ENCODE measurements around the gene ZNF438.

ZNF438 gene

GRCh38 chr10:30883751-30884150, 147.9 kb downstream of the ZNF438 start:
- no peak for TF ChIP-seq EP300 (IDR thresholded peaks at IDR 0.05; ENCODE audit: borderline replicate concordance)
- no peak for TF ChIP-seq RAD21 (IDR thresholded peaks at IDR 0.05; ENCODE audit: low read depth)
- TF ChIP-seq TEAD4 (IDR thresholded peaks at IDR 0.05): no peak
- TF ChIP-seq USF1 (IDR thresholded peaks at IDR 0.05): no peak
- no peak for TF ChIP-seq CREB1 (IDR thresholded peaks at IDR 0.05; ENCODE audit: low read depth)
- no peak for TF ChIP-seq NFIC (IDR thresholded peaks at IDR 0.05)
- no peak for TF ChIP-seq REST (IDR thresholded peaks at IDR 0.05; ENCODE audit: low read depth)
- no peak for TF ChIP-seq FOXM1 (IDR thresholded peaks at IDR 0.05; ENCODE audit: borderline replicate concordance, low read depth)
- no peak for TF ChIP-seq EGR1 (IDR thresholded peaks at IDR 0.05)
- TF ChIP-seq TAF1 (IDR thresholded peaks at IDR 0.05; ENCODE audit: low read depth): no peak
- no peak for TF ChIP-seq YY1 (IDR thresholded peaks at IDR 0.05; ENCODE audit: low read depth)

- no peak for TF ChIP-seq CEBPB (IDR thresholded peaks at IDR 0.05)
- no peak for TF ChIP-seq RAD21 (IDR thresholded peaks at IDR 0.05; ENCODE audit: low read depth)
- TF ChIP-seq REST (IDR thresholded peaks at IDR 0.05; ENCODE audit: low read depth): no peak
- no peak for TF ChIP-seq YY1 (IDR thresholded peaks at IDR 0.05; ENCODE audit: low read depth)
- TF ChIP-seq EGR1 (IDR thresholded peaks at IDR 0.05): no peak
- TF ChIP-seq TAF1 (IDR thresholded peaks at IDR 0.05; ENCODE audit: low read depth): no peak
- no peak for TF ChIP-seq MAX (IDR thresholded peaks at IDR 0.05)
- no peak for TF ChIP-seq CREB1 (IDR thresholded peaks at IDR 0.05; ENCODE audit: low read depth)
- no peak for TF ChIP-seq TCF12 (IDR thresholded peaks at IDR 0.05; ENCODE audit: low read depth)
- TF ChIP-seq NFIC (IDR thresholded peaks at IDR 0.05): no peak
- no peak for TF ChIP-seq USF1 (IDR thresholded peaks at IDR 0.05)
- TF ChIP-seq EP300 (IDR thresholded peaks at IDR 0.05; ENCODE audit: borderline replicate concordance): no peak
- no peak for TF ChIP-seq TEAD4 (IDR thresholded peaks at IDR 0.05)
- TF ChIP-seq ZBTB7A (IDR thresholded peaks at IDR 0.05; ENCODE audit: low read depth): no peak
- no peak for TF ChIP-seq FOXM1 (IDR thresholded peaks at IDR 0.05; ENCODE audit: borderline replicate concordance, low read depth)
Measured at GRCh38 chr10:30883116-30883515, 148.5 kb downstream of the ZNF438 start.

- TF ChIP-seq CEBPB (IDR thresholded peaks at IDR 0.05) (no peak), EP300 (IDR thresholded peaks at IDR 0.05; ENCODE audit: borderline replicate concordance) (no peak), MAX (IDR thresholded peaks at IDR 0.05) (no peak), CREB1 (IDR thresholded peaks at IDR 0.05; ENCODE audit: low read depth) (no peak), EGR1 (IDR thresholded peaks at IDR 0.05) (no peak), RAD21 (IDR thresholded peaks at IDR 0.05; ENCODE audit: low read depth) (no peak), TAF1 (IDR thresholded peaks at IDR 0.05; ENCODE audit: low read depth) (no peak), YY1 (IDR thresholded peaks at IDR 0.05; ENCODE audit: low read depth) (no peak), ZBTB7A (IDR thresholded peaks at IDR 0.05; ENCODE audit: low read depth) (no peak), REST (IDR thresholded peaks at IDR 0.05; ENCODE audit: low read depth) (no peak), TEAD4 (IDR thresholded peaks at IDR 0.05) (no peak)
Measured at GRCh38 chr10:30882281-30882680, 149.4 kb downstream of the ZNF438 start.

DNA sequence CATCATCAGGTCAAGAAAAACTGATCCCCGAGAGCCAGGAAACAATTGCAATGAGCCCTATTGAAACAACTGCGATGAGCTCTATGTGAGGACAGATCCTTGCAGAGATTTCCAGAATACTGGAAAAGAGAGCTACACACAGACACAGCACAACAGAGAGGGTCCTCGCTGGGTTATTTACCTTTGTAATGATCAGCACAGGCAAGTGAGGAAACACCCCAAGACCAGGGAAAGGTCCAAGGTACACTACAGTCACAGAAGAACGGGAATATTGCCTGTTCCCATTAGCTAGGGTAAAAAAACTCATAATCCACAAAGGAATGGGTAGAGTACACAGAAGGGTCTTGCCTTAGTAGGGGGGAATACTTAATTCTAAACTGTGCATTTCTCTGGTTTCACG, 152.7 kb downstream of the ZNF438 start:
- TF ChIP-seq MAX (IDR thresholded peaks at IDR 0.05): no peak

DNA sequence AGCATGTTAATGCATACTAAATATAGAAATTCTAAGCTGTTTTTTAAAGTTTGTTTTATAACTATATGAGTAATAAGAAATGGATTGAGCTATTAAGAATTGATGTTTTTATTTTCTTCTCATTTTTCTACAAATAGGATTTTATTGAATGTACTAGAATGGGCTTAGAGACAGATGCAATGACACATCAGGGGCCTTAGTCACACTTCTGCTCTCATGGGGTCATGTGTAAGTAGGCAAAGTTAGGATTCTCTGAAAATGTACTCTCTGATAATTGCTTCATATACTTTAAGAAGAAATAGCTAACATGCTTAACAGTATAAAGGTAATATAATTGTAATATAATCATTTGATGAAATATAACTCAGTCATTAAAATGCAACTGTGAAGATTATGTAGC, 154.6 kb downstream of the ZNF438 start:
- no peak for TF ChIP-seq CEBPB (IDR thresholded peaks at IDR 0.05)
- no peak for TF ChIP-seq NFIC (IDR thresholded peaks at IDR 0.05)
- TF ChIP-seq TCF12 (IDR thresholded peaks at IDR 0.05; ENCODE audit: low read depth): no peak
- TF ChIP-seq CREB1 (IDR thresholded peaks at IDR 0.05; ENCODE audit: low read depth): no peak
- no peak for TF ChIP-seq MAX (IDR thresholded peaks at IDR 0.05)
- no peak for TF ChIP-seq REST (IDR thresholded peaks at IDR 0.05; ENCODE audit: low read depth)
- TF ChIP-seq ZBTB7A (IDR thresholded peaks at IDR 0.05; ENCODE audit: low read depth): no peak
- no peak for TF ChIP-seq TEAD4 (IDR thresholded peaks at IDR 0.05)
- TF ChIP-seq TAF1 (IDR thresholded peaks at IDR 0.05; ENCODE audit: low read depth): no peak
- TF ChIP-seq EP300 (IDR thresholded peaks at IDR 0.05; ENCODE audit: borderline replicate concordance): no peak
- no peak for TF ChIP-seq YY1 (IDR thresholded peaks at IDR 0.05; ENCODE audit: low read depth)
- no peak for TF ChIP-seq RAD21 (IDR thresholded peaks at IDR 0.05; ENCODE audit: low read depth)
- TF ChIP-seq FOXM1 (IDR thresholded peaks at IDR 0.05; ENCODE audit: borderline replicate concordance, low read depth): no peak
- TF ChIP-seq USF1 (IDR thresholded peaks at IDR 0.05): no peak
- TF ChIP-seq EGR1 (IDR thresholded peaks at IDR 0.05): no peak

All from Ishikawa (cell line).